Measurements from ENCODE around the gene MMP24. TPM values are rescaled to one million over a fixed set of nuclear protein-coding genes. Genes with fewer than 3 reads are reported as not detected.

Gene MMP24
- total and polyA plus RNA-seq, 2 experiments from 2014 or later: 0.69 to 1.2 TPM

- no peak for DNase-seq (ENCODE audit: low spot score)
- Histone ChIP-seq H3K27ac (no peak overlapping the region), H4K20me1 (ENCODE audit: insufficient read depth, poor library complexity, severe bottlenecking) (no peaks in the 10 kb centered on the region), H3K4me1 (ENCODE audit: insufficient read depth) (no peaks in the 10 kb centered on the region), H3K36me3 (replicated peaks; ENCODE audit: insufficient read depth, low read depth) (no peaks in the 10 kb centered on the region), H2AFZ (no peak overlapping the region), H3K9me2 (replicated peaks; ENCODE audit: insufficient read depth) (no peaks in the 10 kb centered on the region), H3K79me2 (no peaks in the 10 kb centered on the region), H3K9me3 (ENCODE audit: low read depth) (no peaks in the 10 kb centered on the region), H3K4me3 (no peak overlapping the region), H3K4me2 (no peak overlapping the region), H3K27me3 (no peaks in the 10 kb centered on the region)
- TF ChIP-seq EZH2phosphoT487 (IDR thresholded peaks at IDR 0.05; ENCODE audit: low read depth, severe bottlenecking, unreplicated experiment) (no peak), EZH2 (IDR thresholded peaks at IDR 0.05; ENCODE audit: borderline replicate concordance) (no peak), CTCF (IDR thresholded peaks at IDR 0.05; ENCODE audit: poor library complexity) (no peak)
Measured at GRCh38 chr20:35237486-35237885, 11.0 kb downstream of the MMP24 start.

- H4K20me1 ChIP-seq (ENCODE audit: insufficient read depth, poor library complexity, severe bottlenecking): no peaks in the 10 kb centered on the region
- H3K4me2 ChIP-seq: no peak overlapping the region
- no peak for DNase-seq (ENCODE audit: low spot score)
- TF ChIP-seq EZH2phosphoT487 (IDR thresholded peaks at IDR 0.05; ENCODE audit: low read depth, severe bottlenecking, unreplicated experiment): no peak
- TF ChIP-seq CTCF (IDR thresholded peaks at IDR 0.05; ENCODE audit: poor library complexity): no peak
- TF ChIP-seq EZH2 (IDR thresholded peaks at IDR 0.05; ENCODE audit: borderline replicate concordance): no peak
- H3K27ac ChIP-seq: no peak overlapping the region
- H3K9me3 ChIP-seq (ENCODE audit: low read depth): no peaks in the 10 kb centered on the region
- H3K79me2 ChIP-seq: no peaks in the 10 kb centered on the region
- H3K9me2 ChIP-seq (replicated peaks; ENCODE audit: insufficient read depth): no peaks in the 10 kb centered on the region
- H3K36me3 ChIP-seq (replicated peaks; ENCODE audit: insufficient read depth, low read depth): no peaks in the 10 kb centered on the region
- H3K4me1 ChIP-seq (ENCODE audit: insufficient read depth): no peaks in the 10 kb centered on the region
- H3K4me3 ChIP-seq: no peak overlapping the region
- 85% methylated on average over 4 of the region's 4 CpGs for WGBS (ENCODE audit: low lambda C conversion rate, missing lambda C conversion rate)
- H2AFZ ChIP-seq: no peak overlapping the region
- H3K27me3 ChIP-seq: no peaks in the 10 kb centered on the region
Measured at GRCh38 chr20:35238170-35238569, 11.7 kb downstream of the MMP24 start.

GRCh38 chr20:35238735-35239134 is 12.2 kb downstream of the MMP24 start:
- Histone ChIP-seq H3K9me3 (ENCODE audit: low read depth) (no peaks in the 10 kb centered on the region), H3K4me3 (no peak overlapping the region), H3K79me2 (no peaks in the 10 kb centered on the region), H3K27me3 (no peaks in the 10 kb centered on the region), H3K36me3 (replicated peaks; ENCODE audit: insufficient read depth, low read depth) (no peaks in the 10 kb centered on the region), H2AFZ (no peak overlapping the region), H4K20me1 (ENCODE audit: insufficient read depth, poor library complexity, severe bottlenecking) (no peaks in the 10 kb centered on the region), H3K4me2 (no peak overlapping the region), H3K27ac (no peak overlapping the region), H3K4me1 (ENCODE audit: insufficient read depth) (no peaks in the 10 kb centered on the region), H3K9me2 (replicated peaks; ENCODE audit: insufficient read depth) (no peaks in the 10 kb centered on the region)
- 80% methylated on average over 5 of the region's 5 CpGs for WGBS (ENCODE audit: low lambda C conversion rate, missing lambda C conversion rate)
- TF ChIP-seq EZH2 (IDR thresholded peaks at IDR 0.05; ENCODE audit: borderline replicate concordance): no peak
- TF ChIP-seq CTCF (IDR thresholded peaks at IDR 0.05; ENCODE audit: poor library complexity): no peak
- no peak for TF ChIP-seq EZH2phosphoT487 (IDR thresholded peaks at IDR 0.05; ENCODE audit: low read depth, severe bottlenecking, unreplicated experiment)
- no peak for DNase-seq (ENCODE audit: low spot score)
